Esophagus muscularis mucosa (tissue), 4 donors: ENCODE measurements around the gene CCDC167. TPM values are rescaled to one million over a fixed set of nuclear protein-coding genes. Genes with fewer than 3 reads are reported as not detected.

Experiments
- DNase-seq: peaks from one replicate; pipeline ENCODE4 v3.0.0-alpha.2; 2017; ENCODE audit errors: extremely low spot score
- H3K27ac ChIP-seq, 4 donors: fragments of 200-600 bp; sonication (generic); replicated peaks in 1 of 4; 1 replicate in 3 of 4; 2 replicates in 1 of 4; pipeline ENCODE4 v1.5.1; 2016 to 2019; ENCODE audit warnings: mild to moderate bottlenecking in 1 of 4
- H3K27me3 ChIP-seq, 4 donors: fragments of 200-600 bp; sonication (generic); one replicate each; pipeline versions ENCODE4 v1.5.1 to v1.6.0; 2016 to 2019
- H3K36me3 ChIP-seq, 4 donors: fragments of 200-600 bp; sonication (generic); one replicate each; pipeline ENCODE4 v1.5.1; 2016 to 2019
- H3K4me1 ChIP-seq, 4 donors: fragments of 200-600 bp; sonication (generic); one replicate each; pipeline ENCODE4 v1.5.1; 2016 to 2019
- H3K4me3 ChIP-seq, 4 donors: fragments of 200-600 bp; sonication (generic); 1 replicate in 2 of 4; 2 replicates in 2 of 4; pipeline ENCODE4 v1.5.1; 2016 to 2019; ENCODE audit warnings: mild to moderate bottlenecking in 4 of 4, moderate library complexity in 1 of 4
- H3K9me3 ChIP-seq, 4 donors: fragments of 200-600 bp; sonication (generic); 1 replicate in 3 of 4; 2 replicates in 1 of 4; pipeline ENCODE4 v1.5.1; 2016 to 2019
- CTCF ChIP-seq, 3 experiments: fragments of 200-600 bp in 2 of 3; fragments of 450-650 bp in 1 of 3; sonication (generic) in 2 of 3; IDR thresholded peaks; one replicate each; pipeline ENCODE4 v1.5.1; 2017 to 2019; ENCODE audit warnings: antibody characterized with exemption in 3 of 3, mild to moderate bottlenecking in 2 of 3, moderate library complexity in 1 of 3
- EP300 ChIP-seq: sonication (generic); formaldehyde crosslinking; IDR thresholded peaks from one replicate; pipeline ENCODE4 v1.6.1; 2017; ENCODE audit warnings: antibody characterized with exemption
- POLR2A ChIP-seq: fragments of 450-650 bp; IDR thresholded peaks from one replicate; pipeline ENCODE4 v1.6.1; 2017; ENCODE audit warnings: antibody characterized with exemption, moderate library complexity, mild to moderate bottlenecking, low read depth
- POLR2AphosphoS5 ChIP-seq, 2 donors: sonication (generic); formaldehyde crosslinking; IDR thresholded peaks; one replicate each; pipeline ENCODE4 v1.6.1; 2017; ENCODE audit warnings: antibody characterized with exemption in 2 of 2
- WGBS: methylation state at CpG from one replicate; pipeline ENCODE4 v1.1.5; 2018; 5-methylcytosine and 5-hydroxymethylcytosine counted together
- intact Hi-C: fragments of 100-400 bp; cut with DNase I; formaldehyde crosslinking; loops from one replicate; pipeline ENCODE4 v1.15.1; 2023
- total RNA-seq, 4 donors: library from RNA; depleted of rRNA; stranded (reverse); fragments of >200 nt; gene quantifications; one replicate each; pipeline versions ENCODE4 v1.1.0 to v1.2.1, GENCODE V29; 2016

Gene CCDC167
- total RNA-seq, 4 donors from 2014 or later: 11.1 to 19.1 (median 16.3) TPM

- H3K4me3 ChIP-seq: no peak overlapping the region
- H3K4me1 ChIP-seq: peaks cover 6 to 15% (median 11%) of the 10 kb centered on the region in 4 donors
- H3K36me3 ChIP-seq: no peaks in the 10 kb centered on the region
- no peak overlapping the region for H3K27ac ChIP-seq
- H3K9me3 ChIP-seq: no peaks in the 10 kb centered on the region
- DNase-seq: no peak
- H3K27me3 ChIP-seq: peaks cover 0 to 24% (median 0%) of the 10 kb centered on the region in 4 donors
- TF ChIP-seq CTCF (IDR thresholded peaks at IDR 0.05): no peak
- no peak for TF ChIP-seq POLR2AphosphoS5 (IDR thresholded peaks at IDR 0.05)
- TF ChIP-seq POLR2A: no peak
- TF ChIP-seq EP300: no peak
- WGBS: 77% methylated on average over 7 of the region's 7 CpGs
- intact Hi-C loops: no loop called here
Observed at GRCh38 chr6:37514837-37515236, 15.1 kb upstream of the CCDC167 start.

- H3K27me3 ChIP-seq: peaks cover 0 to 24% (median 0%) of the 10 kb centered on the region in 4 donors
- no peak overlapping the region for H3K27ac ChIP-seq
- TF ChIP-seq CTCF (IDR thresholded peaks at IDR 0.05) (no peak), POLR2AphosphoS5 (IDR thresholded peaks at IDR 0.05) (no peak), EP300 (no peak), POLR2A (no peak)
- H3K36me3 ChIP-seq: no peaks in the 10 kb centered on the region
- no peaks in the 10 kb centered on the region for H3K9me3 ChIP-seq
- 70% methylated on average over 5 of the region's 5 CpGs for WGBS
- intact Hi-C loops: no loop called here
- H3K4me1 ChIP-seq: peaks cover 6 to 15% (median 11%) of the 10 kb centered on the region in 4 donors
- H3K4me3 ChIP-seq: no peak overlapping the region
- no peak for DNase-seq
Observed at GRCh38 chr6:37514321-37514771, 14.7 kb upstream of the CCDC167 start.

- WGBS: 50% methylated on average over 10 of the region's 10 CpGs
- intact Hi-C loops: no loop called here
- Histone ChIP-seq H3K36me3 (no peaks in the 10 kb centered on the region), H3K4me1 (peaks cover 6 to 15% (median 11%) of the 10 kb centered on the region in 4 donors), H3K9me3 (no peaks in the 10 kb centered on the region), H3K27ac (no peak overlapping the region), H3K27me3 (peaks cover 0 to 24% (median 0%) of the 10 kb centered on the region in 4 donors), H3K4me3 (no peak overlapping the region)
- no peak for TF ChIP-seq CTCF (IDR thresholded peaks at IDR 0.05)
- TF ChIP-seq EP300: no peak
- TF ChIP-seq POLR2AphosphoS5 (IDR thresholded peaks at IDR 0.05): no peak
- TF ChIP-seq POLR2A: no peak
- DNase-seq: no peak
Observed at GRCh38 chr6:37513576-37513975, 13.9 kb upstream of the CCDC167 start.

- Histone ChIP-seq H3K4me3 (no peak overlapping the region), H3K9me3 (no peaks in the 10 kb centered on the region), H3K4me1 (peaks cover 6 to 15% (median 11%) of the 10 kb centered on the region in 4 donors), H3K27me3 (peaks cover 0 to 24% (median 0%) of the 10 kb centered on the region in 4 donors), H3K36me3 (no peaks in the 10 kb centered on the region), H3K27ac (no peak overlapping the region)
- DNase-seq: no peak
- 51% methylated on average over 2 of the region's 9 CpGs for WGBS
- TF ChIP-seq POLR2A: no peak
- no peak for TF ChIP-seq POLR2AphosphoS5 (IDR thresholded peaks at IDR 0.05)
- no peak for TF ChIP-seq CTCF (IDR thresholded peaks at IDR 0.05)
- TF ChIP-seq EP300: no peak
- intact Hi-C loops: no loop called here
Observed at GRCh38 chr6:37513155-37513554, 13.5 kb upstream of the CCDC167 start.

- intact Hi-C loops: no loop called here
- H3K27me3 ChIP-seq: peaks cover 0 to 24% (median 0%) of the 10 kb centered on the region in 4 donors
- WGBS: 59% methylated on average over 12 of the region's 12 CpGs
Observed at GRCh38 chr6:37512400-37513011, 12.8 kb upstream of the CCDC167 start.

More at GRCh38 chr6:37512400-37513011, 12.8 kb upstream of the CCDC167 start:
- Histone ChIP-seq H3K4me3 (no peak overlapping the region), H3K27ac (no peak overlapping the region), H3K9me3 (no peaks in the 10 kb centered on the region), H3K4me1 (peaks cover 6 to 15% (median 11%) of the 10 kb centered on the region in 4 donors), H3K36me3 (no peaks in the 10 kb centered on the region)
- no peak for TF ChIP-seq POLR2AphosphoS5 (IDR thresholded peaks at IDR 0.05)
- TF ChIP-seq EP300: no peak
- TF ChIP-seq POLR2A: no peak
- no peak for TF ChIP-seq CTCF (IDR thresholded peaks at IDR 0.05)
- DNase-seq: no peak
